A673 (cell line): ENCODE results near the gene SLC12A1.

Experiments
- EZH2 ChIP-seq: fragments of 200-600 bp; sonication (generic); IDR thresholded peaks from 2 replicates; pipeline ENCODE4 v1.6.1; 2017; ENCODE audit warnings: borderline replicate concordance, low read depth, mild to moderate bottlenecking, mixed read lengths, antibody characterized with exemption, low read length; ENCODE audit not compliant: poor library complexity, severe bottlenecking
- TF ChIP-seq, protein P1 (sequence below): fragments of 300-800, 200-600 bp; sonication (generic); conservative IDR thresholded peaks from 2 replicates; pipeline ENCODE4 v1.5.1; 2017; ENCODE audit warnings: low read depth, mild to moderate bottlenecking, antibody characterized with exemption, low read length, moderate library complexity, mixed read lengths

- no peak for TF ChIP-seq EZH2
- TF ChIP-seq, protein P1, sequence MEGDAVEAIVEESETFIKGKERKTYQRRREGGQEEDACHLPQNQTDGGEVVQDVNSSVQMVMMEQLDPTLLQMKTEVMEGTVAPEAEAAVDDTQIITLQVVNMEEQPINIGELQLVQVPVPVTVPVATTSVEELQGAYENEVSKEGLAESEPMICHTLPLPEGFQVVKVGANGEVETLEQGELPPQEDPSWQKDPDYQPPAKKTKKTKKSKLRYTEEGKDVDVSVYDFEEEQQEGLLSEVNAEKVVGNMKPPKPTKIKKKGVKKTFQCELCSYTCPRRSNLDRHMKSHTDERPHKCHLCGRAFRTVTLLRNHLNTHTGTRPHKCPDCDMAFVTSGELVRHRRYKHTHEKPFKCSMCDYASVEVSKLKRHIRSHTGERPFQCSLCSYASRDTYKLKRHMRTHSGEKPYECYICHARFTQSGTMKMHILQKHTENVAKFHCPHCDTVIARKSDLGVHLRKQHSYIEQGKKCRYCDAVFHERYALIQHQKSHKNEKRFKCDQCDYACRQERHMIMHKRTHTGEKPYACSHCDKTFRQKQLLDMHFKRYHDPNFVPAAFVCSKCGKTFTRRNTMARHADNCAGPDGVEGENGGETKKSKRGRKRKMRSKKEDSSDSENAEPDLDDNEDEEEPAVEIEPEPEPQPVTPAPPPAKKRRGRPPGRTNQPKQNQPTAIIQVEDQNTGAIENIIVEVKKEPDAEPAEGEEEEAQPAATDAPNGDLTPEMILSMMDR = no peak
Measured at GRCh38 chr15:48325400-48325799, 119.3 kb downstream of the SLC12A1 start.
